Neural progenitor cell (in vitro differentiated cells): ENCODE results near the gene KLK8. TPM values are rescaled to one million over a fixed set of nuclear protein-coding genes. Genes with fewer than 3 reads are reported as not detected.
A peak's percentile ranks its signal among the peaks of the same experiment; 100 is the strongest.

Experiments
- DNase-seq: peaks from one replicate; pipeline ENCODE4 v3.0.0-alpha.2; 2016; ENCODE audit warnings: low spot score
- H2AFZ ChIP-seq: fragments of 200-600 bp; sonication (generic); replicated peaks from 2 replicates; pipeline ENCODE4 v1.6.1; 2016; ENCODE audit warnings: antibody characterized with exemption
- H3F3A ChIP-seq: fragments of 200-600 bp; sonication (generic); 2 replicates; pipeline ENCODE4 v1.6.1; 2016; ENCODE audit warnings: antibody characterized with exemption, low read depth
- H3K27ac ChIP-seq: fragments of 200-600 bp; sonication (generic); 2 replicates; pipeline ENCODE4 v1.5.1; 2016; ENCODE audit warnings: mild to moderate bottlenecking
- H3K27me3 ChIP-seq: fragments of 200-600 bp; sonication (generic); 2 replicates; pipeline ENCODE4 v1.6.1; 2016; ENCODE audit warnings: mild to moderate bottlenecking, moderate library complexity
- H3K36me3 ChIP-seq: fragments of 200-600 bp; sonication (generic); 2 replicates; pipeline ENCODE4 v1.5.1; 2016
- H3K4me1 ChIP-seq: fragments of 200-600 bp; sonication (generic); 2 replicates; pipeline ENCODE4 v1.6.1; 2016; ENCODE audit warnings: mixed run types
- H3K4me2 ChIP-seq: fragments of 200-600 bp; sonication (generic); 2 replicates; pipeline ENCODE4 v1.6.1; 2016
- H3K4me3 ChIP-seq: fragments of 200-600 bp; sonication (generic); 2 replicates; pipeline ENCODE4 v1.5.1; 2016
- H3K79me2 ChIP-seq: fragments of 200-600 bp; sonication (generic); 2 replicates; pipeline ENCODE4 v1.6.1; 2016; ENCODE audit warnings: low read depth
- H3K9ac ChIP-seq: fragments of 200-600 bp; sonication (generic); 2 replicates; pipeline ENCODE4 v1.6.1; 2016
- H3K9me3 ChIP-seq: fragments of 200-600 bp; sonication (generic); 2 replicates; pipeline ENCODE4 v1.5.1; 2016; ENCODE audit warnings: low read depth
- H4K20me1 ChIP-seq: fragments of 200-600 bp; sonication (generic); 2 replicates; pipeline ENCODE4 v1.6.1; 2016; ENCODE audit warnings: low read depth
- H3K27ac Mint-ChIP-seq: 3 replicates; pipeline ENCODE4 v1.8.0; 2021; ENCODE audit warnings: mixed read lengths
- H3K27me3 Mint-ChIP-seq: 2 replicates; pipeline ENCODE4 v1.8.0; 2022; ENCODE audit warnings: low read depth, mild to moderate bottlenecking, inconsistent platforms, moderate library complexity, mixed read lengths; ENCODE audit not compliant: insufficient read depth
- H3K36me3 Mint-ChIP-seq: 3 replicates; pipeline ENCODE4 v1.8.0; 2021; ENCODE audit warnings: mixed read lengths
- H3K4me1 Mint-ChIP-seq: 3 replicates; pipeline ENCODE4 v1.8.0; 2021; ENCODE audit warnings: mixed read lengths
- H3K4me3 Mint-ChIP-seq: 3 replicates; pipeline ENCODE4 v1.8.0; 2021; ENCODE audit warnings: mild to moderate bottlenecking, moderate library complexity, mixed read lengths
- H3K9me3 Mint-ChIP-seq: 3 replicates; pipeline ENCODE4 v1.8.0; 2020; ENCODE audit warnings: mixed read lengths
- CTCF ChIP-seq: fragments of 200-600 bp; sonication (generic); IDR thresholded peaks from 2 replicates; pipeline ENCODE4 v1.5.1; 2017; ENCODE audit warnings: antibody characterized with exemption, mild to moderate bottlenecking
- EZH2 ChIP-seq: fragments of 200-600 bp; sonication (generic); IDR thresholded peaks from 2 replicates; pipeline ENCODE4 v1.6.1; 2017; ENCODE audit warnings: antibody characterized with exemption, mild to moderate bottlenecking, moderate library complexity
- EZH2phosphoT487 ChIP-seq: fragments of 200-600 bp; sonication (generic); IDR thresholded peaks from 2 replicates; pipeline ENCODE4 v1.6.1; 2017; ENCODE audit warnings: antibody characterized with exemption
- total RNA-seq: library from RNA; depleted of rRNA; stranded (reverse); fragments of >200 nt; gene quantifications from 2 replicates; pipeline ENCODE4 v1.2.3, GENCODE V29; 2015; ENCODE audit warnings: low replicate concordance

The KLK8 gene
- total RNA-seq, 1 donor from 2014 or later, result not detected

GRCh38 chr19:51024924-51025323 is 23.5 kb upstream of the KLK8 start:
- H3K36me3 ChIP-seq, result no peaks in the 10 kb centered on the region
- no peak overlapping the region for H2AFZ ChIP-seq
- Mint-ChIP-seq H3K4me3 (no peak overlapping the region), H3K36me3 (no peaks in the 10 kb centered on the region), H3K27ac (no peak overlapping the region), H3K9me3 (peaks cover 3% of the 10 kb centered on the region), H3K27me3 (peaks cover 22% of the 10 kb centered on the region), H3K4me1 (peaks cover 3% of the 10 kb centered on the region)
- H3K79me2 ChIP-seq, result no peaks in the 10 kb centered on the region
- H3K9ac ChIP-seq, result no peak overlapping the region
- peaks cover 7% of the 10 kb centered on the region for H3F3A ChIP-seq
- H3K4me1 ChIP-seq, result peaks cover 25% of the 10 kb centered on the region
- H3K4me2 ChIP-seq, result no peak overlapping the region
- H3K27me3 ChIP-seq, result peaks cover 10% of the 10 kb centered on the region
- no peak for DNase-seq
- TF ChIP-seq EZH2 (no peak), CTCF (no peak), EZH2phosphoT487 (no peak)
- no peak overlapping the region for H3K27ac ChIP-seq
- peaks cover 1% of the 10 kb centered on the region for H4K20me1 ChIP-seq
- H3K9me3 ChIP-seq, result no peaks in the 10 kb centered on the region
- H3K4me3 ChIP-seq, result no peak overlapping the region

GRCh38 chr19:51023946-51024345 is 22.5 kb upstream of the KLK8 start:
- no peak overlapping the region for H3K4me3 Mint-ChIP-seq
- Histone ChIP-seq H3K27ac (no peak overlapping the region), H3F3A (peaks cover 17% of the 10 kb centered on the region), H4K20me1 (peaks cover 7% of the 10 kb centered on the region), H3K4me1 (peaks cover 35% of the 10 kb centered on the region), H3K4me3 (no peak overlapping the region), H3K4me2 (no peak overlapping the region), H3K36me3 (no peaks in the 10 kb centered on the region), H3K79me2 (no peaks in the 10 kb centered on the region), H3K27me3 (peaks cover 20% of the 10 kb centered on the region), H3K9me3 (no peaks in the 10 kb centered on the region), H3K9ac (no peak overlapping the region), H2AFZ (no peak overlapping the region)
- H3K9me3 Mint-ChIP-seq, result no peaks in the 10 kb centered on the region
- peak overlapping the region; percentile 69 for H3K27ac Mint-ChIP-seq
- H3K36me3 Mint-ChIP-seq, result no peaks in the 10 kb centered on the region
- peaks cover 3% of the 10 kb centered on the region for H3K4me1 Mint-ChIP-seq
- TF ChIP-seq EZH2, result no peak
- TF ChIP-seq EZH2phosphoT487, result no peak
- TF ChIP-seq CTCF, result no peak
- peaks cover 29% of the 10 kb centered on the region for H3K27me3 Mint-ChIP-seq
- DNase-seq, result no peak

GRCh38 chr19:51022526-51022925 is 21.1 kb upstream of the KLK8 start:
- no peak overlapping the region for H3K27ac ChIP-seq
- peaks cover 34% of the 10 kb centered on the region for H3K27me3 ChIP-seq
- TF ChIP-seq CTCF (no peak), EZH2 (no peak), EZH2phosphoT487 (no peak)
- no peaks in the 10 kb centered on the region for H3K36me3 Mint-ChIP-seq
- no peak overlapping the region for H2AFZ ChIP-seq
- H3K4me3 Mint-ChIP-seq, result no peak overlapping the region
- H4K20me1 ChIP-seq, result peaks cover 7% of the 10 kb centered on the region
- no peaks in the 10 kb centered on the region for H3K79me2 ChIP-seq
- peaks cover 38% of the 10 kb centered on the region for H3K4me1 ChIP-seq
- peaks cover 20% of the 10 kb centered on the region for H3F3A ChIP-seq
- H3K9me3 Mint-ChIP-seq, result peaks cover 4% of the 10 kb centered on the region
- H3K4me1 Mint-ChIP-seq, result peaks cover 6% of the 10 kb centered on the region
- H3K36me3 ChIP-seq, result no peaks in the 10 kb centered on the region
- H3K9ac ChIP-seq, result no peak overlapping the region
- no peak overlapping the region for H3K4me3 ChIP-seq
- H3K4me2 ChIP-seq, result no peak overlapping the region
- no peaks in the 10 kb centered on the region for H3K9me3 ChIP-seq
- no peak overlapping the region for H3K27ac Mint-ChIP-seq
- no peak for DNase-seq
- H3K27me3 Mint-ChIP-seq, result peaks cover 41% of the 10 kb centered on the region
